Suppressor macrophage (primary cell): ENCODE results near the gene CDH4.

Source experiments
- DNase-seq, 4 experiments: peaks; one replicate each; pipeline ENCODE4 v3.0.0-alpha.2; 2020 to 2022

The CDH4 gene

DNA sequence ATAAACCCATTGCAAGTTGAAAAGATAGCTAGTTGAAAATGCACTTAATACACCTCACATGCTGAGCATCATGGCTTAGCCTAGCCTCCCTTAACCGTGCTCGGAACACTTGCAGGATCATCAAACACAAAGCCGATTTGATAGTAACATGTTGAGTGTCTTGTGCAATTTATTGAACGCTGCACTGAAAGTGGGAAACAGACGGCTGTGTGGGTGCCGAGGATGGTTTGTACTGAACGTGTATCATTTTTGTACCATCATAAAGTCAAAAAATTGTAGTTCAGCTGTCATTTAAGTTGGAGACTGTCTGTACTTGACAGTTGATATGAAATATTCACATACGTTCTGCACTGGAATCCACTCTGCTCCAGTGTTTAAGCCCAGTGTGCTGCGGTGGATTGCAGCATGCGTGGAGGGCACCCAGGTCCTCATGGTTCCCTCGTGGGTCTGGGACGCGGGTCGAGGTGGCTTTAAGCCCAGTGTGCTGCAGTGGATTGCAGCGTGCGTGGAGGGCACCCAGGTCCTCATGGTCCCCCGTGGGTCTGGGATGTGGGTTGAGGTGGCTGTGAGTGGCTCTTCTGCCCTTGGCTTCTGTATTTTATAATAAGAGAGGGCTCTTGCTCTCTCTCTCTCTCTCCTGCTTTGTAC lies 77.0 kb downstream of the CDH4 start:
- DNase-seq: no peak

DNA sequence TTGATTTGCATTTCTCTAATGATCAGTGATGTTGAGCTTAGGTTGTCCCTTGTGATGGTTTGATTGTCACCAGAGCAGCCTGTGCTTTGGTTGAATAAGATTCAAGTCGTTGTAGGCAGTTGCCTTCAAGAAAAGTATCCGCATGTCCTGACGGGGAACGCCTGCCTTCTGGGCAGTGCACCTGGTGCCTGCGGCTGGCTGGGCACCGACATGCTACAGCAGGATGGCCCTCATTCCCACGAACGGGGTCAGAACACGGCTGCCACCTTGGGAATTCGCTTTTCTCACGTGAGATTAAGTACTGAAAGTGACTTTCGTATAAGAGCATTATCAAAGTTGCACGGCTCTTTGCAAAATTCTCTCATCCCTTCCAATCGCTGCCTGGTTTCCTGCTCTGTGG lies 78.4 kb downstream of the CDH4 start:
- DNase-seq: no peak

DNA sequence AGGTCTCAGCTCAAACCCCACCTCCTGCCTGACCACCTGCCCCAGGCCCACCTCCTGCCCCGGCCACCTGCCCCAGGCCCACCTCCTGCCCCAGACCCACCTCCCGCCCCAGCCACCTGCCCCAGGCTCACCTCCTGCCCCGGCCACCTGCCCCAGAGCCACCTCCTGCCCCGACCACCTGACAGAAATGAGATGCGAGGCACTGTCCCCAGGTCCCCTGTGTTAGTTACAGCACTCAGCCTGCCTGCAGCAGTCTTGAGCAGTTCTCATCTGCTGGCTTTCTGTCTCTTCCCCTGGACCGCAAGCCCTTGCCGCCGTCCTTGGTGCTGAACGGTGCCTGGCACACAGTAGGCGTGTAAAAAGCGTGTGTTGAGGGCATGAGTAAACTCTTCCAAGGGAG lies 79.5 kb downstream of the CDH4 start:
- no peak for DNase-seq

DNA sequence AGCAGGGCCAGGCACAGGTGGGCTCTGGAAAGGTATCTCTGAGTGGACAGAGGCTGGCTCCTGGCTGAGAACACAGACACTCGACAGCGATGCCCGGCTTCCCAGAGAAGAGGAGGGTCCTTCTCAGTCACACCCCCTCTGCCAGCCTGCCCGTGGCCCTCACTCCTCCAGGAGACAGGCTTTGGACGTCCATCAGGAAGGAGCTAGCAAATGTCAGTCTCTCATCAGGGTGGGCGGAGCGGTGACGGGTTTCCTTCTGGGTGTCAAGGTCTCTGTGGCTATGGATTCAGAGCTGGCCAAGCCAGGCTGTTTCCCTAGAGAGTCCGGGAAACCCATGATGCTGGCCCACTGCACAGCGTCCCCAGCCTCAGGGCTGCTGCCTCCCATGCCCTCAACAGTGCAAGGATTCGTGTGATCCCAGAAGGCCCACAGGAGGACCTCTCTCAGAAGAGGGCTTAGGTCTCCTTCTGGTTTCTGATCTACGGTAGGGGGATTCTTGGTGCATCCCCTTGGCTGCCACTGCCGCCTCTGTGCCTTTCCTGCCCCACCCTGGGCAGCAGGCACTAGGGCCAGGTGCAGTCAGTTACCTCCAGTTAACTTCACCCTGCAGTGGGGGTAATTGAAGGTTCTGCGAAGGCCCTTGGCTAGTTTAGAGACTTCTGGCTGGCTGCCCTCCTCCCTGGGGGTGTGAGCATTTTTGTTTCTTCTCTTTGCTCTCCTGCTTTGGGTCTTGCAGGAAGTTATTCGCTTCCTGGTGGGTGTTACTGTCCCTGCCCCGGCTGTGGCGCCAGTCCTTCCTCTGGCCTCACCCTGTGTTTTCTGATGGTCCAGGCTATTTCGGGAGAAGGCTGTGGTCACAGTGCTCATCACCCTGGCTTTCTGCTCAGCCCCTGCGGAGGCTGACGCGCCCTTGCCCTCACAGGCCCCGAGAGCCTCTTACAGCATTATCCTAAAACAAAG lies 80.2 kb downstream of the CDH4 start:
- peak in 2 of 4 experiments; percentile 1 to 11 for DNase-seq

DNA sequence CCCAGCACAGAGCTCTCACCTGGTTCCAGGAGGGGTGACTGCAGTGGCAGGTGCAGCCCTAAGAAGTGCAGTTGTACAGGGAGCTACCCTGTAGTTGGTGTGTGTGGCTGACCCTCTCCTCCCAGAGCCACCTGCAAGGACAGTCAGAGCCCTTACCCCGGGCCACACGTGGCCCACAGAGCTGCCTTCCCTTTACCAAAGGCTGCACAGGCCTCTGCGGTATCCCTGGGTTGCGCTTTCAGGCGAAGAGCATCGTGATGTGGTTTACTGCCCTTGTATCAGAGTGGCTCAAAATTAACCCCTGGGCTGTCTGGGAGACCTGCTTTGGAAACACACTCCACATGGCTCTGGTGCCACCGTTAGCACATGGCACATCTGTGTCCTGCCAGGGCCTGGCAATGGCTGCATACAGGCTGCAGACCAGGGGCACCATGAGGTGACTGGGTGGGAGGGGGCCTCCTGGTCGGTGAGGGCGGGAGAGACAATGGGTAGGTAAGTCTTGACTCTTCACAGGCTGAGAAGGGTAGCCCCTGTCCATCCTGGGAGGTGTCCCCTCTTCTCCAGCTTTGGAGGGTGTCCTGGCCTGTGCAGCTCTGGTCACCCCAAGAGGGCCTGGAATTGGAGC lies 81.5 kb downstream of the CDH4 start:
- no peak for DNase-seq

DNA sequence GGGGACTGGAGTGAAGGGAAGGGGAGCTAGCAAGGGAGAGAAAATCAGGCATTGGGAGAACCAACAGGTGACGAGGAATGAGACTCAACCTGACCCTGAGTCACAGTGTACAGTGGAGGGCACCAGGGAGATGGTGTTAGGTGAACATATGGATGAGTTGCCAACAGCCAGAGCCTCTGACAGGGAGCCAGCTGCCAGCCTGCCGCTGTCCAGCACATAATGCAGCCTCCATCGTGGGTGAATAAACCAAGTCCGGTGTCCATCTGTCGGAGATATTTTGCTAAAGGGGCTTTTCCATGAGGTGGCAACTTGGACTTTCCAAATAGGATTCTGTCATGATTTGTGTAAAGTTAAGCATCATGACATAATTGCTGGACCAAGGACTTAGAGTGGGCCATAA lies 88.1 kb downstream of the CDH4 start:
- DNase-seq: no peak

DNA sequence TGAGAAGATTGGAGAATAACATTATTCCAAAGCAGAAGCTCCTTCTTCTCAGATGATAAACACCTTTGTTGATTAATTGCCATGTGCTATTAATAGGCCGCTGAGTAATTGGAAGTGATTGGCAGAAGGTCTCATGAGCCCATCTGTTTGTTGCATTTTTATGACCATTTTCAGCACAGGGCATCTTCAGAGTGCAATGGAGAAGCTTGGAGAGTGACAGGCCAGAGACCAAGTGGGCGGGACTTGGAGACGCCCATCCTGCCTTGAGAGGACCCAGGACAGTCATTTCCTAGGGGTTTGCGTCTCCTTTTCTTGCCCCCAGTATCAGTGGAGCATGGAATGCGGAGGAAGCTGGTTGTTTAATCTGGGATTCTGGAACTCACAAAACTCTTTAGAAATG lies 89.5 kb downstream of the CDH4 start:
- no peak for DNase-seq

DNA sequence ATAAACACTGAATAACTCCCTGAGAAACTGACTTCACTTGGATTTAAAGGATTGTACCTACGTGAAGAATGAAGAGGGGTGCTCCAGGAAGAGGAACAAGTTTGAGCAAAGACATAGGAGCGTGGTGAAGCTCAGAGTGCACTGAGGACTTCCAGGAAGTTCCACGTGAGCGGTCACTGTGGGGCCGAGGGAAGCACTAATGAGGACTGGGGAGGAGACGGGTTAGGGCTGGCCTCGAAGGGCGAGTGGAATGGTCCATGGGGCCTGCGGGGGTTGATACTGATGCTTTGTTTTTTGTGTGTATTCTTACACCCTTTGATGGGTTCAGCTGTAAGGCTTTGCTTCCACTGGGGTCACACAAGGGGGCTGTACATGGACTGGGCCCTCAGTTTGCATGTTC lies 91.9 kb downstream of the CDH4 start:
- no peak for DNase-seq

DNA sequence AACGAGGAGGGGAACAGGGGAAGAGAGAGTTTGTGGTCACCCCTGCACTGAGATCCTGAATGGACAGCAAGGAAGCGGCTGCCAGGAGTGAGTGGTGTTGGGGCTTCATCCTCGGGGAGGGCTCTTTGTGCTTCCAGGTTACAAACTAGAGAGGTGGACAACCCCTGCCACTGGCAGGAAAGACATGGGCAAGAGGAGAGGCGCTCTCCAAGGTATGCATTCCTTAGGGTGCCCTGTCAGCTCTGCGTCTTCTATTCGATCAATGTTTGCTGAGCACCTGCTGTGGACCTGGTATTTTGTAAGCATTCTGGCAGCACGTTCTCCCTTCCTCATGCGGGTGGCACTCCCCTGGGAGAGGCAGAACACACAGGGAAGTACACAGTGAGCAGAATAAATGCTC lies 93.6 kb downstream of the CDH4 start:
- no peak for DNase-seq

DNA sequence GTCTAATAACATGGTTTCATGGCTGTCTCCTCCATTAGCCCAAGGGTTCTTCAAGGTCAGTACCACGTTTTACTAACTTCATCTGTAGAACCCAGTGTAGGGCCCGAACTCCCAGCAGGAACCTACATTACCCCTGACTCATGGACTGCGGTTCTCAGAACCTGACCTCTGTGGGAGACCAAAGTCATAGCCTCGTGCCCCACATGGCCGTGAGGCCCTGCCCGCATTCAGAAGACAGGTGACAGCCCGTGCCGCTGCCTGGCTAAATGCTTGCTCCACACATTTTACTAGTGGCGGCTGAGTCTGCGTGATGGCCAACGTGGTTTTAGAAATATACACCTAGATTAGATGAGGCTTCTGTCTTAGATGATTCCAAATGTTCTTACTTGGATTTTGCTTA lies 94.9 kb downstream of the CDH4 start:
- no peak for DNase-seq

DNA sequence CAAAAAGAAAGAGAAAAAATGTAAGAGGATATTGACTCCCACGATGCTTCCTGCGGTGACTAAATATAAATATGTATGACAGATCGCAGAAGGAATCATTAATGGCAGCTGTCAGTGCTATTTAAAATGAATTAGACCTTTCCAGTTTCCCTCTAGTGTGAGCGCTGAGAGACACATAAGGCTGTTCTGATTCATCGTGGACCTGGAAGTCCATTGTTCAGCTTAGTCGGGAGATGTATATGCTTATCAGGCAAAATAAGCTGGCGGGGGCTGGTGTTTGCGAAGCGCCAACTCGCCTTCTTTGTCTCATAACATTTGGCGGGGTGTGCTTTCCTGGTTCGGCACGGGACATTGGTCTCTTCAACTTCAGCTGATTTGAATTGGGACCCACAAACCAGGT lies 95.4 kb downstream of the CDH4 start:
- DNase-seq: no peak

DNA sequence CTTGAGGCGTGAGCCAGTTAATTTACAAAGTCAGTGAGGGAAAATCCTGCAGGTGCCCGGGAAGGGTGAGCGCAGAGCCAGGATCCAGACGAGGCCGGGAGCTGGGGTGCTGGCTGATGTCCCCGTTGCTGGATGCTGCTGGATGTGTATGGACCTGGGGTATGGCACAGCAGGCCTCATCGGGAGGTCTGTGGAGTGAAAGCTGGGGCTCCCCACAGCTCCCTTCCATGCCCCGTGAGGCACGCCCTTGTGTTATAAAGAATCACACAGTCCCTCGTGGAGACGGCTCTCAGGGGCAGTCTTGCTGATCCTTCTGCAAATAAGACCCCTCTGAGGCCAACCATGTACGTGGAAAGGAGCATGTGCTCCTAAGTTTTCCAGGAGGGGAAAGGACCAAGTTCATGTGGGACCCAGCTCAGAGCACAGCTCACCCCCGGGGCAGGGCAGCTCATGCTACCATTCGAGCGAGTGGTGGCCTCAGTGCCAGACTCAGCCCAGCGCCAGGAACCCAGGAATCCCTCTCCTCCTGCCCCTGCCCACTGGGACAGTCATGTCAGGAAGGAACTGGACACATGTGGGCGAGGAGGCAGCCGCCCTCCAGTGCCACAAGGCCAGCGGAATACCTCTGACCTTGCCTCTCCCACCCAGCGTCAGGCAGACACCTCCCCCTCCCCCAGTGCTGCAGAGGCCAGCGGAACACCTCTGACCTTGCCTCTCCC lies 97.5 kb downstream of the CDH4 start:
- DNase-seq: no peak

DNA sequence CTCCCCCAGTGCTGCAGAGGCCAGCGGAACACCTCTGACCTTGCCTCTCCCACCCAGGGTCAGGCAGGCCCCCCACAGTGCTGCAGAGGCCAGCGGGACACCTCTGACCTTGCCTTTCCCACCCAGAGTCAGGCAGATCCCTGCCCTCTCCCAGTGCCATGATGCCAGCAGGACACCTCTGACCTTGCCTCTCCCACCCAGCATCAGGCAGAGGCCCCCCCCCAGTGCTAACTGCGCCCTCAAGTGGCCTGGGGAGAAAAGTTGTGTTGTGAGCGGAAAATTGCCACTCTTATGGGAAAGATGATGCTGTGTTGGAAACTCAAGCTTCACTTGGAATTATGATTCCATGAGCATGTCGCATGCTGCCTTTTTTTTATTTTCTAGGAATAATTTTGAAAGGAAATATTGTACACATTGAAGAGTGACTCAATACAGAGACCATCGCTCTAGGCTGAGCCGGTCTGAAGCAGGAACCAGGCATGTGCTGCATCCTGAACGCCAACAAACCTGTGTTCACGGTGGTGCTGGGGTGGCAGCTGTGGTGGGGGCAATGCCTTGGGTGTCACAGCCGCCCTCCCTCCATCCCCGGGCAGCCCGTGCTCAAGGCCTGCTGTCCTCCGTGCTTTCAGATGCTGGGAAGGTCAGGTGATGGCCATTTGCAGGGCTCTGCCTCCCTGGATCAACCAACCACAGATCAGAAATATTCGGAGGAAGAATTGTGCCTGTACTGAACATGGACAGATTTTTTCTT lies 98.6 kb downstream of the CDH4 start:
- no peak for DNase-seq

DNA sequence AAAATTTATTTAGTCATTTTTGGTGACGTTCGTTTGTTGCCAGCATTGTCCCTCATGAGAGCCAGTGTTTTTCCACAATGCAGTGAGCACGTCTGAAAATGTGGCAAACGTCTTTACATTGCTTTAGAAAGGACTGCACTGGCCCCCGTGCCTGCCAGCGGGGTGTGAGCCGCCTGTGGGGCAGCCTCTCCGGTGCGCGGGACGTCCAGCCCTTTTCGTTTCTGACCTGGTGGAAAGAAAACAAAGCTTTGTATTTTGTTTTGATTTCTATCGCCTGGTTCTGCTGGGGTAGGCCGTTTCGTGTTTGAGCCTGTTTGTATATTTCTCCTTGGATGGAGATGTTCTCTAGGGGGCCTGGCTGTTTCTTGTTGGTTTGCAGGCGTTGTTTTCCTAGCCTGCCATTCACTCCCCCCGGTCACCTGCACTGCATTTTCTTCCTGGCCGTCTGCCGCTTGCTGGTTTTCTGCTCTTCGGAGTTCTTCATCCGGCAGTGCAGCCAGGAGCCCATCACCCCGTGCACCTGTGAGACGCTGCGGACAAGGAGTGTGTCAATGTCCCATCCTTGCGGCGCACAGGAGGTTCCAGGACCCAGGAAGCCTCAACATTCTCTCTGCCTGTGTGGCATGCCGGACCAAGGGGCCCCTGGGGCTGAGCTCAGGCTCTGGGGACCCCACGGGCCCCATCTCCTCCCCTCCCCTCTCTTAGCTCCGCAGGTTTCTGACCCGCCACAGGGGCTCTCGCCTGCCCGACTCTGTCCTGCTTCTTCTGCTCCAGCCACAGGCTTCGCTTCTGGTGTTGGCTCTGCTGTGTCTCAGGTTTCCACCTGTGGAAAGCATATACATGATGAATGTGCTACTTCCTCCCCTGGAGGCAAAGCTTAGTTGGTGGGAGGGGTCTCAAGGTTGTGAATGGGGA lies 100.5 kb downstream of the CDH4 start:
- no peak for DNase-seq

DNA sequence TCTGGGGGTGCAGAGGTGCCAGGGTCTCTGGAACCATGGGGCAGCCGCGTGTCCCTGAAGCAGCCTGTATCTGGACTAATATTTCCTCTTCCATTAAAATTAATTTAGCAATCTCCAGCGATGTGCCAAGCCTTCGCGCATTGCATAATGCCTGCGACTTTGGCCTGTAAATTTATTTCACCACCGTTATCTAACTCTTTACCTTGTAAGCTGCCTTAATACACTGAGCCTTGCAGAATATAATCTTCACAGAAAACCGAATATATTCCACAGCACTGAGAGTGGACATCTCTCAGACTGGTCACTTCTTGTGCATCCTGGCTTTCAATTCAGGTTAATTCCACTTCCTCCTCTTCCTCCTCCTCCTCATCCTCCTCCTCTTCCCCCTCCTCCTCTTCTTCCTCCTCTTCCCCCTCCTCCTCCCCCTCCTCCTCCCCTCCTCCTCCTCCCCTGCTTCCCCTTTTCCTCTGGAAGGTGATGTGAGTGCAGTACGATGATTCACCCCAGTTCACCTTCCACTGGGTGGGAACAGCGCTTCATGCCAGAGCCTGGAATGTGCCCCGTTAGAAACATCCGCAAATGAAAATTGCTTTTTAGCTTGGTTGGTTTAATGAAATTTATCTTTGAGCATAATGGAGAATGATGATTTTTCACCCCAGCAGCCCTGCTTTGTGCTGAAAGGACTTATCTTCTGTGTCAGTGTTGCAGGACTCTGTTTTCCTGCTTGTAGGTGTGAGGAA lies 101.4 kb downstream of the CDH4 start:
- DNase-seq: no peak

DNA sequence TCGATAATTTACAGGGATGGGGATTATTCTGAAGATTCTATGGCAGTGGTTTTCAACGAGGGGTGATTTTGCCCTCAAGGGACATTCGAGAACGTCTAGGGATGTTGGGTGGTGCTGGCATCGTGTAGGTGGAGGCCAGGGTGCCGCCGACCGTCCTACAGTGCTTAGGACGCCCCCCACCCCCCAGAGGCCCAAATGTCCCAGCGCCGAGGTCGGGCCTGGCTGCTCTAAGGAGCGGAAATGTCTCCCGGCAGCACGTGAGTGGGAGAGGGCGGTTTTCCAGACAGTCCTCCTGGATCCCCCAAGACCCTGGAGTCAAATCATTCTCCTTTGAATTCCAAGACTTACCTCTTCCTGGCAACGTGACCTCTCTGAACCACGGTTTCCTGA lies 101.9 kb downstream of the CDH4 start:
- no peak for DNase-seq

DNA sequence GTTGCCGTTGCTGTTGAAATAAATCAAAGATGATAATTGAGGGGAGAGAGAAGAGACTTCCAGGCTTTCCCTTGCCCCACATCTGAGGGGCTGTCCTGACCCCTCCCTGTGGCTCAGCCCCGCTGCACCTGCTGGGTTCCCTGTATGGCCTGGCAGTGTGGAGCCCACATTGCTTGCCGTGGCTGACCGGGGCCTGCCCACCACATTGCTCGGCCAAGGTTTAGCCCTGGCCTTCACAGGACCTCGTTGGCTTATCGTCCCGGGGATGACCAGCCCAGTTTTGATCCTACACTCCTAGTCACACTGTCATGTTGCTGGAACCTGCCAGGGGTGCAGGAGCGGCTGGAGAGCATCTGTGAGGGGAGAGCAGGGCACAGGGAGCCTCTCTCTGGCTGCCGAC lies 102.4 kb downstream of the CDH4 start:
- DNase-seq: no peak

DNA sequence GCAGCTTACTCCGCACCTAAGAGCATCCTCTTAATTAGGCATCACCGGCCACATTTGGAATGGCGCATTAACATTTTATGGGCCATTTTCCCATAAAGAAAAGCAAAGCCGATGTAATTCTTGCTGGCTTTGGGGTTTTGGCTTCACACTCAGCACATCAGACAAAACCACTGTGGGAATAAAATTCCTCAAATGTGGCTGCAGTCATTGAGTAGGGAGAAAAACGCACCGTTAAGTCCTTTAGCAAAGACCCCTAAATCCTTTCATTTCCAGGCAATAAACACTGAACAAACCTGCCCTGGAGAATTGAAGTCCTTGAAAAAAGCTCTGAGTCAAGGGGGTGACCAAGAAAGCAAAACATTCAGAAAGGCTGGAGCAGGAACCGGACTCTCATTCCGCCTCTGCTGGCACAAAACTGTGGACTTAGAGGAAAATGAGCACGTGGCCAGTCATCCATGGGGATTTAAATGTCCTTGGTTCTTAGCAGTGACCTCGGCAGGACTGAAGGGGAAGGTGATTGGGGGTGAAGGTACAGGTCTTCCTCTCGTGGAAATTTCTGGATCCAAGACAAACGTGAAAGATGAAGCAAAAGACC lies 102.9 kb downstream of the CDH4 start:
- DNase-seq: no peak

DNA sequence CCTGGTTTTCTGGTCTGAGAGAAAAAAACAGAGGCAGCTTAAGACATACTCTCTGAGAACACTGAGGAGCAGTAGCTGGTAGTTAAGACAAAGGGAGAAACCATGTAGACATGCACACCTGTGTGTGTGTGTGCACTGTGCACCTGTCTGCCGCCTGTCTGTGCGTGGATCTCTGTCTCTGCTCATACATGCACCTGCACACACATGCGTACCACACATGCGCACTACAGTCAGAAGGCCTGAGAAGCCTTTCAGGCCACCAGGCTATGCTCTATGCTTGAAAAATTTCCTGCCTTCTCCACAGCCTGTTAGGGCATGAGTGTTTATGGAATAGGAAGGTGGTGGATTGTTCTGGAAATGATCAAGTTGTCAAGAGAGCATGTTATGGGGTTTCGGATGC lies 103.5 kb downstream of the CDH4 start:
- no peak for DNase-seq

DNA sequence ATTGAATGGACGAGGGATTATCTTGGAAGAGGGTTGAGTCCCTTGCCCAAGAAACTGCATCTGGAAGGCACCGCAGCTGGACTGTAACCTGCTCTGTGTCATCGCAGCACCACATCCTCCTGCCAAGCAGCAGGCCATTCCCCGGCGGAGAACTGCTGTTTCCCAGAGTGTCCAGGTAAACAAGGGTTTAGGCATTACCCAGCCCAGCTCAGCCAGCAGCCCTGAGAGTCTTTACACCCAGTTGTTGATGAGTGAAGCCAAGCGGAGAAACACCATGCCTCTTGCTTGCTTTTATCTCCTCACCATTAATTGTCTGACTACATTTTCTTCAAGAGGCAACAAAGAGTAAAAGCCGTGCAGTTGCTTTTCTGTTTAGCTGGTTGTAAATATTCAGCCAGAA lies 104.1 kb downstream of the CDH4 start:
- no peak for DNase-seq
